Osteoblast (primary cell): Measurements from ENCODE around the gene BCAP31. TPM values are rescaled to one million over a fixed set of nuclear protein-coding genes. Genes with fewer than 3 reads are reported as not detected.

Experiments
- DNase-seq: peaks from one replicate; pipeline ENCODE4 v3.0.0; 2011; ENCODE audit warnings: low spot score, mixed read lengths; ENCODE audit not compliant: insufficient read length; ENCODE audit errors: missing footprints
- H2AFZ ChIP-seq: 2 replicates; pipeline ENCODE4 v1.6.0; 2011; ENCODE audit warnings: mild to moderate bottlenecking, low read length
- H3K27ac ChIP-seq: 2 replicates; pipeline ENCODE4 v1.5.1; 2011; ENCODE audit warnings: mild to moderate bottlenecking, low read depth, low read length, moderate library complexity
- H3K27me3 ChIP-seq: 2 replicates; pipeline ENCODE4 v1.6.0; 2012; ENCODE audit warnings: mild to moderate bottlenecking, control low read depth, inconsistent platforms, low read length, moderate library complexity; ENCODE audit not compliant: insufficient read depth
- H3K36me3 ChIP-seq: 2 replicates; pipeline ENCODE4 v1.5.1; 2011; ENCODE audit warnings: mild to moderate bottlenecking, low read length, control low read depth, moderate library complexity; ENCODE audit not compliant: insufficient read depth
- H3K4me1 ChIP-seq: 2 replicates; pipeline ENCODE4 v1.5.1; 2011; ENCODE audit warnings: mild to moderate bottlenecking, low read length, control low read depth, moderate library complexity; ENCODE audit not compliant: insufficient read depth
- H3K4me2 ChIP-seq: 2 replicates; pipeline ENCODE4 v1.6.0; 2011; ENCODE audit warnings: mild to moderate bottlenecking, low read length; ENCODE audit not compliant: insufficient read depth
- H3K4me3 ChIP-seq: fragments of 200-600 bp; sonication (generic); 3 replicates; pipeline ENCODE4 v1.5.1; 2012; ENCODE audit warnings: mild to moderate bottlenecking, low read length, inconsistent platforms; ENCODE audit not compliant: insufficient read depth
- H3K79me2 ChIP-seq: 2 replicates; pipeline ENCODE4 v1.6.0; 2012; ENCODE audit warnings: mild to moderate bottlenecking, low read length, control low read depth, inconsistent platforms; ENCODE audit not compliant: insufficient read depth
- H3K9me3 ChIP-seq: 2 replicates; pipeline ENCODE4 v1.5.1; 2011; ENCODE audit warnings: low read depth, low read length, control low read depth
- H4K20me1 ChIP-seq: 2 replicates; pipeline ENCODE4 v1.6.0; 2012; ENCODE audit warnings: mild to moderate bottlenecking, low read length, control low read depth; ENCODE audit not compliant: insufficient read depth
- CTCF ChIP-seq: IDR thresholded peaks from 2 replicates; pipeline ENCODE4 v1.5.1; 2011; ENCODE audit warnings: mild to moderate bottlenecking, low read depth, low read length, moderate library complexity; ENCODE audit errors: extremely low read depth
- total RNA-seq: library from RNA; depleted of rRNA; stranded (reverse); fragments of >200 nt; gene quantifications from 2 replicates; pipeline ENCODE4 v1.2.3, GENCODE V29; 2012

Gene BCAP31
- total RNA-seq, 1 donor: 118 TPM

- Histone ChIP-seq H3K27me3 (no peaks in the 10 kb centered on the region), H2AFZ (no peak overlapping the region), H4K20me1 (peaks cover 12% of the 10 kb centered on the region), H3K79me2 (peaks cover 3% of the 10 kb centered on the region), H3K4me3 (peak overlapping the region; percentile 43), H3K4me1 (no peaks in the 10 kb centered on the region), H3K9me3 (no peaks in the 10 kb centered on the region), H3K36me3 (no peaks in the 10 kb centered on the region), H3K4me2 (peak overlapping the region; percentile 39), H3K27ac (no peak overlapping the region)
- TF ChIP-seq CTCF: no peak
- DNase-seq: peak; percentile 84
Observed at GRCh38 chrX:153689654-153690465, 34.3 kb downstream of the BCAP31 start.

GRCh38 chrX:153688911-153689590, 35.1 kb downstream of the BCAP31 start:
- Histone ChIP-seq H3K27ac (no peak overlapping the region), H2AFZ (no peak overlapping the region), H4K20me1 (peaks cover 12% of the 10 kb centered on the region), H3K9me3 (no peaks in the 10 kb centered on the region), H3K4me2 (peak overlapping the region; percentile 39), H3K79me2 (peaks cover 3% of the 10 kb centered on the region), H3K27me3 (no peaks in the 10 kb centered on the region), H3K4me1 (no peaks in the 10 kb centered on the region), H3K36me3 (no peaks in the 10 kb centered on the region), H3K4me3 (peak overlapping the region; percentile 62)
- DNase-seq: peak; percentile 93
- no peak for TF ChIP-seq CTCF

- Histone ChIP-seq H3K79me2 (peaks cover 3% of the 10 kb centered on the region), H3K36me3 (no peaks in the 10 kb centered on the region), H3K27ac (no peak overlapping the region), H3K27me3 (no peaks in the 10 kb centered on the region), H3K9me3 (no peaks in the 10 kb centered on the region), H2AFZ (no peak overlapping the region), H3K4me3 (peak overlapping the region; percentile 62), H4K20me1 (peaks cover 12% of the 10 kb centered on the region), H3K4me2 (peak overlapping the region; percentile 48), H3K4me1 (no peaks in the 10 kb centered on the region)
- no peak for TF ChIP-seq CTCF
- peak; percentile 83 for DNase-seq
Observed at GRCh38 chrX:153688506-153688905, 35.7 kb downstream of the BCAP31 start.

- TF ChIP-seq CTCF: no peak
- peak; percentile 83 for DNase-seq
- no peaks in the 10 kb centered on the region for H3K36me3 ChIP-seq
- H3K9me3 ChIP-seq: no peaks in the 10 kb centered on the region
- H3K4me3 ChIP-seq: no peak overlapping the region
- no peaks in the 10 kb centered on the region for H3K4me1 ChIP-seq
- H3K27ac ChIP-seq: no peak overlapping the region
- H4K20me1 ChIP-seq: peaks cover 12% of the 10 kb centered on the region
- H2AFZ ChIP-seq: no peak overlapping the region
- H3K79me2 ChIP-seq: peaks cover 3% of the 10 kb centered on the region
- H3K27me3 ChIP-seq: no peaks in the 10 kb centered on the region
- H3K4me2 ChIP-seq: no peak overlapping the region
Observed at GRCh38 chrX:153688071-153688470, 36.1 kb downstream of the BCAP31 start.
